GM12865 (cell line): Measurements from ENCODE around the gene HECA.

Experiments
- DNase-seq: peaks from one replicate; pipeline ENCODE4 v3.0.0; 2010; ENCODE audit warnings: low read depth
- H3K4me3 ChIP-seq: 2 replicates; pipeline ENCODE4 v1.5.1; 2011; ENCODE audit warnings: mild to moderate bottlenecking, low read depth, low read length, control low read depth
- CTCF ChIP-seq: IDR thresholded peaks from 2 replicates; pipeline ENCODE4 v1.5.1; 2011; ENCODE audit warnings: low read length, control low read depth, low read depth, inconsistent platforms; ENCODE audit not compliant: insufficient read depth; ENCODE audit errors: missing control alignments

Gene HECA, protein sequence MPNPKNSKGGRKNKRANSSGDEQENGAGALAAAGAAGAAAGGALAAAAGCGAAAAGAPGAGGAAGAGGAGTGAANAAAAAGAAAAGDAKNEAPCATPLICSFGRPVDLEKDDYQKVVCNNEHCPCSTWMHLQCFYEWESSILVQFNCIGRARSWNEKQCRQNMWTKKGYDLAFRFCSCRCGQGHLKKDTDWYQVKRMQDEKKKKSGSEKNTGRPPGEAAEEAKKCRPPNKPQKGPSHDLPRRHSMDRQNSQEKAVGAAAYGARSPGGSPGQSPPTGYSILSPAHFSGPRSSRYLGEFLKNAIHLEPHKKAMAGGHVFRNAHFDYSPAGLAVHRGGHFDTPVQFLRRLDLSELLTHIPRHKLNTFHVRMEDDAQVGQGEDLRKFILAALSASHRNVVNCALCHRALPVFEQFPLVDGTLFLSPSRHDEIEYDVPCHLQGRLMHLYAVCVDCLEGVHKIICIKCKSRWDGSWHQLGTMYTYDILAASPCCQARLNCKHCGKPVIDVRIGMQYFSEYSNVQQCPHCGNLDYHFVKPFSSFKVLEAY

GRCh38 chr6:139134817-139135577, at the start of gene HECA:
HECA (plus strand) TSS chr6:139135080; CDS start chr6:139135397, 317 bp downstream.
- no peak for TF ChIP-seq CTCF
- peak; percentile 95 for DNase-seq
- peak within 1 kb of the TSS; percentile 85 for H3K4me3 ChIP-seq

GRCh38 chr6:139091826-139092225, 43.1 kb upstream of the HECA start:
- DNase-seq = no peak
- H3K4me3 ChIP-seq = no peak overlapping the region
- TF ChIP-seq CTCF = no peak

- no peak for TF ChIP-seq CTCF
- DNase-seq = peak; percentile 73
- no peak overlapping the region for H3K4me3 ChIP-seq
These were observed 34.9 kb upstream of the HECA start for GRCh38 chr6:139099984-139100383.

- no peak for TF ChIP-seq CTCF
- DNase-seq = no peak
- H3K4me3 ChIP-seq = no peak overlapping the region
These were observed 27.8 kb upstream of the HECA start for GRCh38 chr6:139107051-139107450.

GRCh38 chr6:139108378-139108777, 26.5 kb upstream of the HECA start:
- no peak for TF ChIP-seq CTCF
- DNase-seq = no peak
- H3K4me3 ChIP-seq = no peak overlapping the region

GRCh38 chr6:139109558-139109957, 25.3 kb upstream of the HECA start:
- H3K4me3 ChIP-seq = no peak overlapping the region
- peak; percentile 57 for TF ChIP-seq CTCF
- DNase-seq = peak; percentile 78
